GM12878 (cell line): Measurements from ENCODE around the gene NKIRAS1. TPM values are rescaled to one million over a fixed set of nuclear protein-coding genes. Genes with fewer than 3 reads are reported as not detected.
A peak's percentile ranks its signal among the peaks of the same experiment; 100 is the strongest.

Experiments
- ATAC-seq: fragments of 200-7000 bp; cut with Tn5 transposase; 3 replicates; pipeline ENCODE4 v1.9.1; 2020; ENCODE audit warnings: mild to moderate bottlenecking, moderate library complexity
- BruUV-seq: library from RNA; stranded (reverse); fragments of 400-500 nt; replicated peaks from 2 replicates; lab custom pipeline; 2021; lab: Mats Ljungman, UMichigan
- CTCF ChIA-PET: fragments of 300-600 bp; sonication (Branson Sonifier 250); formaldehyde crosslinking; extraction: SDS; loops from one replicate; lab custom pipeline; 2021; ENCODE audit warnings: inconsistent platforms; lab: Yijun Ruan, JAX
- POLR2A ChIA-PET: fragments of 350-600 bp; formaldehyde crosslinking; extraction: SDS; loops from one replicate; lab custom pipeline; 2021; ENCODE audit warnings: inconsistent platforms; lab: Charles Lee
- RAD21 ChIA-PET: fragments of 300-600 bp; sonication (Branson Sonifier 250); formaldehyde crosslinking; loops from one replicate; lab custom pipeline; 2023; ENCODE audit warnings: antibody characterized with exemption; ENCODE audit not compliant: unreplicated experiment; lab: Charles Lee
- SMC1A ChIA-PET: fragments of 300-600 bp; sonication (Branson Sonifier 250); formaldehyde crosslinking; loops from one replicate; lab custom pipeline; 2023; ENCODE audit not compliant: unreplicated experiment, uncharacterized antibody; lab: Charles Lee
- DNase-seq: peaks from one replicate; pipeline ENCODE4 v3.0.0-alpha.2; 2011; ENCODE audit warnings: low read depth, low spot score
- FAIRE-seq: peaks from 3 replicates; lab custom pipeline; 2011; peaks lifted over from hg19 to GRCh38; lab: Jason Lieb, UNC
- H2AFZ ChIP-seq: 2 replicates; pipeline ENCODE4 v1.6.0; 2011; ENCODE audit warnings: low read depth, low read length, control low read depth; ENCODE audit not compliant: control insufficient read depth
- H3K27ac ChIP-seq: 2 replicates; pipeline ENCODE4 v1.5.1; 2011; ENCODE audit warnings: control low read depth; ENCODE audit not compliant: control insufficient read depth, insufficient read depth
- H3K27me3 ChIP-seq, 2 experiments: replicated peaks in 1 of 2; 2 replicates each; pipeline versions ENCODE4 v1.6.0 to v1.6.1; 2011; ENCODE audit warnings: low read length in 1 of 2; ENCODE audit not compliant: control insufficient read depth in 2 of 2, insufficient read depth in 2 of 2
- H3K36me3 ChIP-seq, 2 experiments: 2 replicates each; pipeline ENCODE4 v1.5.1; 2011; ENCODE audit warnings: low read length in 1 of 2; ENCODE audit not compliant: control insufficient read depth in 2 of 2, insufficient read depth in 2 of 2
- H3K4me1 ChIP-seq: 2 replicates; pipeline ENCODE4 v1.6.1; 2011; ENCODE audit warnings: mild to moderate bottlenecking, low read length, moderate library complexity, mixed read lengths; ENCODE audit not compliant: control insufficient read depth, insufficient read depth
- H3K4me2 ChIP-seq: 2 replicates; pipeline ENCODE4 v1.6.0; 2011; ENCODE audit warnings: control low read depth; ENCODE audit not compliant: control insufficient read depth, insufficient read depth
- H3K4me3 ChIP-seq: fragments of 200-600 bp; sonication (generic); 2 replicates; pipeline ENCODE4 v1.5.1; 2016
- H3K79me2 ChIP-seq: 2 replicates; pipeline ENCODE4 v1.6.0; 2011; ENCODE audit warnings: low read length; ENCODE audit not compliant: control insufficient read depth, insufficient read depth
- H3K9ac ChIP-seq: 2 replicates; pipeline ENCODE4 v1.8.0; 2011; ENCODE audit warnings: low read length, control low read depth, mixed read lengths; ENCODE audit not compliant: control insufficient read depth, insufficient read depth
- H3K9me3 ChIP-seq: replicated peaks from 3 replicates; pipeline ENCODE4 v1.5.1; 2011; ENCODE audit warnings: mild to moderate bottlenecking, low read length; ENCODE audit not compliant: control insufficient read depth, insufficient read depth
- H4K20me1 ChIP-seq: 2 replicates; pipeline ENCODE4 v1.6.0; 2011; ENCODE audit not compliant: control insufficient read depth, insufficient read depth
- DPF2 ChIP-seq: fragments of 450-650 bp; IDR thresholded peaks from 2 replicates; pipeline ENCODE4 v1.6.1; 2017; ENCODE audit warnings: mild to moderate bottlenecking
- IKZF1 ChIP-seq: fragments of 450-650 bp; conservative IDR thresholded peaks from 2 replicates; pipeline ENCODE4 v1.6.1; 2017; ENCODE audit warnings: antibody characterized with exemption, mild to moderate bottlenecking
- POLR2AphosphoS5 ChIP-seq: IDR thresholded peaks from 2 replicates; pipeline ENCODE4 v1.6.1; 2011; ENCODE audit warnings: mild to moderate bottlenecking, low read length, inconsistent platforms
- RFX5 ChIP-seq: IDR thresholded peaks from 2 replicates; pipeline ENCODE4 v1.6.1; 2011; ENCODE audit warnings: low read depth, low read length, improper control_type of control experiment
- ZNF217 ChIP-seq: fragments of 450-650 bp; IDR thresholded peaks from 2 replicates; pipeline ENCODE4 v1.6.1; 2017; ENCODE audit warnings: antibody characterized with exemption, mild to moderate bottlenecking
- in situ Hi-C: fragments of 300-500 bp; cut with MboI; formaldehyde crosslinking; loops from 9 replicates; pipeline ENCODE4 v1.14.3; 2018; ENCODE audit warnings: mixed read lengths
- intact Hi-C: fragments of 100-400 bp; cut with micrococcal nuclease; formaldehyde crosslinking; loops from one replicate; pipeline ENCODE4 v1.14.2; 2022; ENCODE audit not compliant: unreplicated experiment
- polyA plus RNA-seq, 11 experiments: library from polyadenylated mRNA; depleted of rRNA in 4 of 11; unstranded in 6 of 11; stranded (reverse) in 5 of 11; fragments of >200 nt; fragmentation: Nextera tagmentation in 4 of 11; fragmentation: Illumina TruSeq in 1 of 11; extraction: Ambion mirVana in 4 of 11; extraction: Trizol in 1 of 11; gene quantifications; 1 replicate in 1 of 11; 2 replicates in 10 of 11; pipeline versions ENCODE4 v1.2.1 to v1.2.3, GENCODE V29; 2011 to 2016; ENCODE audit warnings: inconsistent platforms in 2 of 11, missing spikeins in 2 of 11, low read depth in 1 of 11
- total RNA-seq, 4 experiments: library from RNA; depleted of rRNA in 3 of 4; stranded (reverse); fragments of >200 nt in 3 of 4; fragmentation: Illumina TruSeq in 1 of 4; extraction: Trizol in 1 of 4; gene quantifications; 2 replicates each; pipeline versions ENCODE4 v1.2.1 to v1.2.3, GENCODE V29; 2013 to 2021
- TF ChIP-seq, protein P1 (sequence below): fragments of 150-350 bp; IDR thresholded peaks from 2 replicates; pipeline ENCODE4 v1.6.1; 2016; ENCODE audit warnings: low read depth, low read length

The NKIRAS1 gene
- total and polyA plus RNA-seq, 10 of the 15 experiments (the other 5 are each of a cell fraction or from before 2014, with no cell fraction given) = 7.1 to 17.9 (median 10.9) TPM

DNA sequence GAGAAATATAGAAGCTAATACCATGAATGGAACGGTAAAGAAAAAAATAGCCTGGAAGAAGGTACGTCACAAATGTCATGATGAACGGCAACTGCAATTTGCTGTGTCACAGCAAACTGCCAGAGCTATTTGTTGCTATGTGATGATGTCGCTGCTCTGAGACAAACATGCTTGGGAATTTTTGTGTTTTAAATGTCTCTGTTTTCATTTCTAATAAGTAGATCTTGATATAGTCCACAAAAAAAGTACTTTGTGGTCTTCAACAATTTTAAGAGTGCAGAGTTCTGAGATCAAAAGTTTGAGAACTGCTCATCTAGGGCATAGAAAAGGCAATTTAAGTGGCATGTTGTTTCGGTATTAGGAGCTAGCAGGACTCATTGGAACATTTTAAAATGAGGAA is 24.0 kb upstream of the NKIRAS1 start (continued):
- TF ChIP-seq, protein P1, sequence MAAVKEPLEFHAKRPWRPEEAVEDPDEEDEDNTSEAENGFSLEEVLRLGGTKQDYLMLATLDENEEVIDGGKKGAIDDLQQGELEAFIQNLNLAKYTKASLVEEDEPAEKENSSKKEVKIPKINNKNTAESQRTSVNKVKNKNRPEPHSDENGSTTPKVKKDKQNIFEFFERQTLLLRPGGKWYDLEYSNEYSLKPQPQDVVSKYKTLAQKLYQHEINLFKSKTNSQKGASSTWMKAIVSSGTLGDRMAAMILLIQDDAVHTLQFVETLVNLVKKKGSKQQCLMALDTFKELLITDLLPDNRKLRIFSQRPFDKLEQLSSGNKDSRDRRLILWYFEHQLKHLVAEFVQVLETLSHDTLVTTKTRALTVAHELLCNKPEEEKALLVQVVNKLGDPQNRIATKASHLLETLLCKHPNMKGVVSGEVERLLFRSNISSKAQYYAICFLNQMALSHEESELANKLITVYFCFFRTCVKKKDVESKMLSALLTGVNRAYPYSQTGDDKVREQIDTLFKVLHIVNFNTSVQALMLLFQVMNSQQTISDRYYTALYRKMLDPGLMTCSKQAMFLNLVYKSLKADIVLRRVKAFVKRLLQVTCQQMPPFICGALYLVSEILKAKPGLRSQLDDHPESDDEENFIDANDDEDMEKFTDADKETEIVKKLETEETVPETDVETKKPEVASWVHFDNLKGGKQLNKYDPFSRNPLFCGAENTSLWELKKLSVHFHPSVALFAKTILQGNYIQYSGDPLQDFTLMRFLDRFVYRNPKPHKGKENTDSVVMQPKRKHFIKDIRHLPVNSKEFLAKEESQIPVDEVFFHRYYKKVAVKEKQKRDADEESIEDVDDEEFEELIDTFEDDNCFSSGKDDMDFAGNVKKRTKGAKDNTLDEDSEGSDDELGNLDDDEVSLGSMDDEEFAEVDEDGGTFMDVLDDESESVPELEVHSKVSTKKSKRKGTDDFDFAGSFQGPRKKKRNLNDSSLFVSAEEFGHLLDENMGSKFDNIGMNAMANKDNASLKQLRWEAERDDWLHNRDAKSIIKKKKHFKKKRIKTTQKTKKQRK = no peak
- TF ChIP-seq ZNF217 = no peak

DNA sequence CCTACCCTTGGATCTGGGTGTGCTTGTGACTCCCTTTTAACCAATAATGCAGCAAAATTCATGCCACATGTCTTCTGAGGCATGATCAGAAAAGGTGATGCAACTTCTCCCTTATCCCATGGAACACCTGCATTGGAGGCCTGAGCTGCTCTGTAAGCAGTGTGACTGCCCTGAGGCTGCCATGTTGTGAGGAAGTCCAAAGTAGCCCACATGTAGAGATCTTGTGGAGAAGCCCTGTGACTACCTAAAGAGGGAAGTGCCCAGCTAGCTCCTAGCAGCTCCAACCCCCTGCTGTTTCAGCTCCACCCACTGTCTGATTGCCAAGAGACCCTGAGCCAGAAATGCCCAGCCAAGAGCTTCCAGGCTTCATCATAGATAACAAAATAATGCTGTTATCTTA is 21.9 kb upstream of the NKIRAS1 start:
- ChIA-PET SMC1A (no interaction called here), RAD21 (no interaction called here), CTCF (no interaction called here), POLR2A (no interaction called here)
- Histone ChIP-seq H3K4me2 (no peak overlapping the region), H3K4me3 (no peak overlapping the region), H3K27ac (no peak overlapping the region), H3K9me3 (no peaks in the 10 kb centered on the region), H4K20me1 (no peaks in the 10 kb centered on the region), H3K36me3 (no peaks in the 10 kb centered on the region), H2AFZ (no peak overlapping the region), H3K9ac (no peak overlapping the region), H3K79me2 (no peaks in the 10 kb centered on the region), H3K4me1 (no peaks in the 10 kb centered on the region), H3K27me3 (peaks cover 0 to 3% of the 10 kb centered on the region in 2 experiments; a peak in 1 of 4 replicates)
- BruUV-seq = no TSS peak
- TF ChIP-seq IKZF1 (no peak), POLR2AphosphoS5 (no peak), RFX5 (no peak), DPF2 (no peak)
- ATAC-seq (peak; percentile 31; the same call in 1 of the 3 replicates), FAIRE-seq (no peak), DNase-seq (no peak)
- intact Hi-C loops (no loop called here), in situ Hi-C loops (loop anchor here (25.0 kb wide), 1 partner anchor 1849 kb away; the partner anchor contains the start of genes NGLY1 and OXSM)
